Common myeloid progenitor, CD34-positive (primary cell): ENCODE data around the gene APCDD1L.

Source experiments
- CTCF ChIA-PET: fragments of 350-600 bp; sonication (Branson Sonifier 250); formaldehyde crosslinking; loops from one replicate; lab custom pipeline; 2021; ENCODE audit warnings: antibody characterized with exemption; lab: Charles Lee
- POLR2A ChIA-PET: fragments of 350-600 bp; sonication (Branson Sonifier 250); formaldehyde crosslinking; loops from one replicate; lab custom pipeline; 2021; ENCODE audit warnings: antibody characterized with exemption; lab: Charles Lee
- DNase-seq, 3 donors: peaks; one replicate each; pipeline versions ENCODE4 v3.0.0 to v3.0.0-alpha.2; 2013
- H3K27ac ChIP-seq, 2 experiments: 1 replicate in 1 of 2; 2 replicates in 1 of 2; pipeline ENCODE4 v1.7.0; 2013; ENCODE audit warnings: inconsistent platforms in 2 of 2, low read length in 2 of 2, mild to moderate bottlenecking in 2 of 2, low read depth in 1 of 2, moderate library complexity in 1 of 2; ENCODE audit not compliant: severe bottlenecking in 2 of 2, insufficient read depth in 1 of 2, poor library complexity in 1 of 2
- H3K27me3 ChIP-seq, 5 experiments: replicated peaks in 2 of 5; 1 replicate in 3 of 5; 2 replicates in 2 of 5; pipeline versions ENCODE4 v1.6.1 to v1.7.0; 2013; ENCODE audit warnings: low read length in 4 of 5, mild to moderate bottlenecking in 2 of 5, moderate library complexity in 2 of 5, inconsistent platforms in 1 of 5; ENCODE audit not compliant: insufficient read depth in 5 of 5, control insufficient read depth in 4 of 5
- H3K36me3 ChIP-seq, 4 experiments: 1 replicate in 2 of 4; 2 replicates in 2 of 4; pipeline versions ENCODE4 v1.6.1 to v1.7.0; 2013; ENCODE audit warnings: low read length in 3 of 4, control low read depth in 1 of 4, mild to moderate bottlenecking in 1 of 4; ENCODE audit not compliant: control insufficient read depth in 4 of 4, insufficient read depth in 4 of 4
- H3K4me1 ChIP-seq, 4 experiments: 1 replicate in 3 of 4; 2 replicates in 1 of 4; pipeline versions ENCODE4 v1.6.1 to v1.7.1; 2013; ENCODE audit warnings: low read length in 3 of 4, mild to moderate bottlenecking in 3 of 4, control low read depth in 1 of 4, inconsistent platforms in 1 of 4, moderate library complexity in 1 of 4; ENCODE audit not compliant: control insufficient read depth in 4 of 4, insufficient read depth in 4 of 4; ENCODE audit errors: control extremely low read depth in 1 of 4
- H3K4me3 ChIP-seq, 7 experiments: 1 replicate in 4 of 7; 2 replicates in 3 of 7; pipeline versions ENCODE4 v1.5.1 to v1.7.0; 2013; ENCODE audit warnings: mild to moderate bottlenecking in 7 of 7, low read length in 6 of 7, moderate library complexity in 6 of 7, inconsistent platforms in 2 of 7, low read depth in 2 of 7, control low read depth in 1 of 7; ENCODE audit not compliant: insufficient read depth in 4 of 7, control insufficient read depth in 1 of 7; ENCODE audit errors: extremely low read depth in 1 of 7
- H3K9me3 ChIP-seq, 5 experiments: 1 replicate in 4 of 5; 2 replicates in 1 of 5; pipeline versions ENCODE4 v1.6.1 to v1.7.1; 2013; ENCODE audit warnings: low read length in 4 of 5, mild to moderate bottlenecking in 2 of 5, inconsistent platforms in 1 of 5, low read depth in 1 of 5, moderate library complexity in 1 of 5; ENCODE audit not compliant: control insufficient read depth in 4 of 5, insufficient read depth in 2 of 5; ENCODE audit errors: control extremely low read depth in 1 of 5
- WGBS: methylation state at CpG from one replicate; pipeline ENCODE4 v1.1.5; 2013; ENCODE audit not compliant: insufficient coverage; 5-methylcytosine and 5-hydroxymethylcytosine counted together

The APCDD1L gene

GRCh38 chr20:58441723-58442122 is 73.5 kb downstream of the APCDD1L start:
- Histone ChIP-seq H3K9me3 (no peaks in the 10 kb centered on the region), H3K4me3 (no peak overlapping the region), H3K27ac (no peak overlapping the region), H3K27me3 (no peaks in the 10 kb centered on the region), H3K36me3 (peaks cover 18 to 72% (median 36%) of the 10 kb centered on the region in 4 experiments), H3K4me1 (no peaks in the 10 kb centered on the region)
- CTCF ChIA-PET = interaction anchor here (1.0 to 2.0 kb wide), 3 partner anchors 11 to 204 kb away, joined by 3 to 7 read pairs (median 5); no protein-coding TSS in a partner anchor
- no peak for DNase-seq
- POLR2A ChIA-PET = no interaction called here

GRCh38 chr20:58440021-58440767 is 75.0 kb downstream of the APCDD1L start:
- Histone ChIP-seq H3K36me3 (peaks cover 18 to 63% (median 36%) of the 10 kb centered on the region in 4 experiments), H3K4me3 (no peak overlapping the region), H3K9me3 (no peaks in the 10 kb centered on the region), H3K4me1 (no peaks in the 10 kb centered on the region), H3K27ac (no peak overlapping the region), H3K27me3 (no peaks in the 10 kb centered on the region)
- CTCF ChIA-PET = interaction anchor here (1.5 kb wide), 2 partner anchors 9 to 203 kb away, joined by 6 to 7 read pairs; no protein-coding TSS in a partner anchor
- 96% methylated on average over 3 of the region's 5 CpGs for WGBS
- DNase-seq = no peak
- POLR2A ChIA-PET = no interaction called here

GRCh38 chr20:58438970-58439808 is 76.0 kb downstream of the APCDD1L start:
- peaks cover 14 to 56% (median 29%) of the 10 kb centered on the region in 4 experiments for H3K36me3 ChIP-seq
- H3K4me1 ChIP-seq = no peaks in the 10 kb centered on the region
- H3K27me3 ChIP-seq = no peaks in the 10 kb centered on the region
- DNase-seq = no peak
- WGBS = 95% methylated on average over 5 of the region's 5 CpGs
- no peaks in the 10 kb centered on the region for H3K9me3 ChIP-seq
- POLR2A ChIA-PET = no interaction called here
- CTCF ChIA-PET = interaction anchor here (1.5 to 1.6 kb wide), 2 partner anchors 8 to 202 kb away, joined by 3 to 6 read pairs; no protein-coding TSS in a partner anchor
- H3K4me3 ChIP-seq = no peak overlapping the region
- no peak overlapping the region for H3K27ac ChIP-seq

- WGBS = 100% methylated on average over 1 of the region's 5 CpGs
- ChIA-PET POLR2A (no interaction called here), CTCF (interaction anchor here (0.6 to 1.6 kb wide), 4 partner anchors 8 to 198 kb away, joined by 3 read pairs; no protein-coding TSS in a partner anchor)
- Histone ChIP-seq H3K36me3 (peaks cover 2 to 47% (median 23%) of the 10 kb centered on the region in 4 experiments), H3K9me3 (no peaks in the 10 kb centered on the region), H3K4me3 (no peak overlapping the region), H3K4me1 (peaks cover 0 to 17% (median 8%) of the 10 kb centered on the region in 4 experiments), H3K27me3 (no peaks in the 10 kb centered on the region), H3K27ac (no peak overlapping the region)
- no peak for DNase-seq
These were observed 78.1 kb downstream of the APCDD1L start for GRCh38 chr20:58436868-58437645.

- ChIA-PET POLR2A (no interaction called here), CTCF (interaction anchor here (1.2 kb wide), 1 partner anchor 12 kb away, joined by 3 read pairs; no protein-coding TSS in a partner anchor)
- H3K27ac ChIP-seq = no peak overlapping the region
- H3K36me3 ChIP-seq = peaks cover 0 to 40% (median 18%) of the 10 kb centered on the region in 4 experiments
- peaks cover 0 to 17% (median 8%) of the 10 kb centered on the region in 4 experiments for H3K4me1 ChIP-seq
- WGBS = 96% methylated on average over 2 of the region's 6 CpGs
- H3K9me3 ChIP-seq = no peaks in the 10 kb centered on the region
- no peaks in the 10 kb centered on the region for H3K27me3 ChIP-seq
- DNase-seq = no peak
- H3K4me3 ChIP-seq = no peak overlapping the region
These were observed 80.0 kb downstream of the APCDD1L start for GRCh38 chr20:58435237-58435636.

GRCh38 chr20:58434326-58434725 is 80.9 kb downstream of the APCDD1L start:
- H3K4me3 ChIP-seq = no peak overlapping the region
- peaks cover 0 to 31% (median 15%) of the 10 kb centered on the region in 4 experiments for H3K36me3 ChIP-seq
- POLR2A ChIA-PET = no interaction called here
- DNase-seq = no peak
- H3K27ac ChIP-seq = no peak overlapping the region
- peaks cover 0 to 17% (median 8%) of the 10 kb centered on the region in 4 experiments for H3K4me1 ChIP-seq
- WGBS = 100% methylated on average over 3 of the region's 5 CpGs
- CTCF ChIA-PET = no interaction called here
- H3K27me3 ChIP-seq = no peaks in the 10 kb centered on the region
- no peaks in the 10 kb centered on the region for H3K9me3 ChIP-seq
